Endothelial cell (in vitro differentiated cells): ENCODE measurements around the gene SLC27A1. TPM values are rescaled to one million over a fixed set of nuclear protein-coding genes. Genes with fewer than 3 reads are reported as not detected.
A peak's percentile ranks its signal among the peaks of the same experiment; 100 is the strongest.

Experiments
- DNase-seq: peaks from one replicate; pipeline ENCODE4 v3.0.0; 2021; ENCODE audit warnings: low spot score
- H3K27ac Mint-ChIP-seq: one replicate; pipeline ENCODE4 v1.8.0; 2021; ENCODE audit warnings: mixed read lengths, inconsistent platforms; ENCODE audit not compliant: unreplicated experiment
- H3K27me3 Mint-ChIP-seq: one replicate; pipeline ENCODE4 v1.8.0; 2021; ENCODE audit warnings: mild to moderate bottlenecking, moderate library complexity, mixed read lengths, inconsistent platforms; ENCODE audit not compliant: unreplicated experiment
- H3K36me3 Mint-ChIP-seq: one replicate; pipeline ENCODE4 v1.8.0; 2021; ENCODE audit warnings: mild to moderate bottlenecking, low read depth, mixed read lengths, inconsistent platforms; ENCODE audit not compliant: unreplicated experiment
- H3K4me1 Mint-ChIP-seq: one replicate; pipeline ENCODE4 v1.8.0; 2021; ENCODE audit warnings: mild to moderate bottlenecking, mixed read lengths, inconsistent platforms; ENCODE audit not compliant: unreplicated experiment
- H3K4me3 Mint-ChIP-seq: one replicate; pipeline ENCODE4 v1.8.0; 2021; ENCODE audit warnings: mild to moderate bottlenecking, mixed read lengths, inconsistent platforms; ENCODE audit not compliant: unreplicated experiment
- H3K9me3 Mint-ChIP-seq: one replicate; pipeline ENCODE4 v1.8.0; 2021; ENCODE audit warnings: mixed read lengths, inconsistent platforms; ENCODE audit not compliant: unreplicated experiment
- CTCF ChIP-seq: fragments of 200-600 bp; sonication (generic); IDR thresholded peaks from one replicate; pipeline ENCODE4 v1.5.0; 2021; ENCODE audit warnings: antibody characterized with exemption; ENCODE audit not compliant: unreplicated experiment
- total RNA-seq: library from RNA; stranded (reverse); fragmentation: NEBNext Ultra II Directional; extraction: Animal tissue kit (Norgen Biotek cat#: 25700); gene quantifications from one replicate; pipeline ENCODE4 v1.2.1, GENCODE V29; 2021; ENCODE audit not compliant: unreplicated experiment

SLC27A1 gene
- total RNA-seq, 1 donor from 2014 or later, result 30.2 TPM

- DNase-seq, result no peak
- no peaks in the 10 kb centered on the region for H3K9me3 Mint-ChIP-seq
Observed at GRCh38 chr19:17554968-17555479, 84.7 kb downstream of the SLC27A1 start.

GRCh38 chr19:17555480-17555928 is 85.2 kb downstream of the SLC27A1 start, which contains the start of gene COLGALT1:
TSS of gene COLGALT1 (plus strand) at chr19:17555649. CDS start at chr19:17555714, 65 bp downstream.
- Mint-ChIP-seq H3K9me3 (no peaks in the 10 kb centered on the region), H3K4me1 (peaks cover 29% of the 10 kb centered on the region), H3K27me3 (peaks cover 8% of the 10 kb centered on the region), H3K4me3 (peak within 1 kb of the TSS; percentile 90), H3K27ac (peak within 1 kb of the TSS; percentile 78), H3K36me3 (peaks cover 15% of the 10 kb centered on the region)
- peak; percentile 94 for DNase-seq
- no peak for TF ChIP-seq CTCF

More at GRCh38 chr19:17554968-17555479, 84.7 kb downstream of the SLC27A1 start:
- peak overlapping the region; percentile 78 for H3K27ac Mint-ChIP-seq
- TF ChIP-seq CTCF, result no peak
- H3K27me3 Mint-ChIP-seq, result peaks cover 8% of the 10 kb centered on the region
- peak overlapping the region; percentile 84 for H3K4me3 Mint-ChIP-seq
- peaks cover 24% of the 10 kb centered on the region for H3K4me1 Mint-ChIP-seq
- H3K36me3 Mint-ChIP-seq, result peaks cover 10% of the 10 kb centered on the region

Other genes with a start within 250 kb of the SLC27A1 start
- 16.5 TPM for gene OCEL1, start 244.3 kb upstream of the SLC27A1 start, total RNA-seq
- gene NR2F6, start 224.6 kb upstream of the SLC27A1 start, total RNA-seq, result 69.9 TPM
- gene USHBP1, start 205.8 kb upstream of the SLC27A1 start, total RNA-seq, result 54.2 TPM
- gene BABAM1, start 203.1 kb upstream of the SLC27A1 start, total RNA-seq, result 136 TPM
- gene ANKLE1, start 188.6 kb upstream of the SLC27A1 start, total RNA-seq, result 2.3 TPM
- gene ABHD8, start 167.1 kb upstream of the SLC27A1 start, total RNA-seq, result 8.9 TPM
- gene MRPL34, start 164.7 kb upstream of the SLC27A1 start, total RNA-seq, result 60.2 TPM
- 44.7 TPM for gene DDA1, start 161.0 kb upstream of the SLC27A1 start, total RNA-seq
- gene ANO8, start 135.7 kb upstream of the SLC27A1 start, total RNA-seq, result 19.0 TPM
- 27.3 TPM for gene GTPBP3, start 133.0 kb upstream of the SLC27A1 start, total RNA-seq
- gene PLVAP, start 93.2 kb upstream of the SLC27A1 start, total RNA-seq, result 1,569 TPM
- 2.7 TPM for gene CCDC194, start 76.3 kb upstream of the SLC27A1 start, total RNA-seq
- 97.8 TPM for gene BST2, start 64.9 kb upstream of the SLC27A1 start, total RNA-seq
- gene MVB12A, start 50.5 kb upstream of the SLC27A1 start, total RNA-seq, result 107 TPM
- 1.4 TPM for gene TMEM221, start 21.9 kb upstream of the SLC27A1 start, total RNA-seq
- not detected for gene NXNL1, start 9.6 kb upstream of the SLC27A1 start, total RNA-seq
- gene PGLS, start 41.1 kb downstream of the SLC27A1 start, total RNA-seq, result 184 TPM
- 257 TPM for gene COLGALT1, start 85.1 kb downstream of the SLC27A1 start, total RNA-seq
- gene UNC13A, start 217.8 kb downstream of the SLC27A1 start, total RNA-seq, result 1.2 TPM
- gene MAP1S, start 249.0 kb downstream of the SLC27A1 start, total RNA-seq, result 173 TPM